ENCODE data around the gene CALM3. TPM values are rescaled to one million over a fixed set of nuclear protein-coding genes. Genes with fewer than 3 reads are reported as not detected.

Gene CALM3
- total RNA-seq, 2 donors from 2014 or later: 160 to 236 TPM

Other genes starting within 250 kb of the CALM3 start
- not detected for gene CCDC8, start 187.8 kb upstream of the CALM3 start, total RNA-seq
- under 1 TPM; 0.10 to 0.12 TPM for gene PNMA8C, start 172.4 kb upstream of the CALM3 start, total RNA-seq
- gene PNMA8A, start 129.8 kb upstream of the CALM3 start, total RNA-seq: not detected
- under 1 TPM; 0.17 to 0.18 TPM for gene PNMA8B, start 105.5 kb upstream of the CALM3 start, total RNA-seq
- 10 to 100 TPM in 1 of 2 donors, under 1 TPM in 1; 0.70 to 12.5 TPM for gene PTGIR, start 23.8 kb downstream of the CALM3 start, total RNA-seq
- gene GNG8, start 34.9 kb downstream of the CALM3 start, total RNA-seq: not detected
- gene DACT3, start 59.9 kb downstream of the CALM3 start, total RNA-seq: not detected
- gene PRKD2, start 115.8 kb downstream of the CALM3 start, total RNA-seq: 100 to 1,000 TPM; 112 to 122 TPM
- gene FKRP, start 144.7 kb downstream of the CALM3 start, total RNA-seq: 10 to 100 TPM; 22.5 to 23.3 TPM
- 100 to 1,000 TPM; 108 to 145 TPM for gene STRN4, start 145.1 kb downstream of the CALM3 start, total RNA-seq
- 10 to 100 TPM; 13.6 to 15.9 TPM for gene SLC1A5, start 187.3 kb downstream of the CALM3 start, total RNA-seq
- 10 to 100 TPM; 37.0 to 39.7 TPM for gene AP2S1, start 249.5 kb downstream of the CALM3 start, total RNA-seq